Measurements from ENCODE around the gene NMT1. TPM values are rescaled to one million over a fixed set of nuclear protein-coding genes. Genes with fewer than 3 reads are reported as not detected.
A peak's percentile ranks its signal among the peaks of the same experiment; 100 is the strongest.

The NMT1 gene
- total and polyA plus RNA-seq, 2 of the 13 experiments (the other 11 are each of a cell fraction or from before 2014, with no cell fraction given), result 75.7 to 142 TPM

- no peak for TF ChIP-seq SNAPC4 (CRISPR knock-in tag; IDR thresholded peaks at IDR 0.05)
- 0 out of 2 replicates have a peak, but pooled peaks have one; percentile 62 for TF ChIP-seq HNRNPL (IDR thresholded peaks at IDR 0.05; ENCODE audit: low read depth, low read length)
- TF ChIP-seq, protein P1, sequence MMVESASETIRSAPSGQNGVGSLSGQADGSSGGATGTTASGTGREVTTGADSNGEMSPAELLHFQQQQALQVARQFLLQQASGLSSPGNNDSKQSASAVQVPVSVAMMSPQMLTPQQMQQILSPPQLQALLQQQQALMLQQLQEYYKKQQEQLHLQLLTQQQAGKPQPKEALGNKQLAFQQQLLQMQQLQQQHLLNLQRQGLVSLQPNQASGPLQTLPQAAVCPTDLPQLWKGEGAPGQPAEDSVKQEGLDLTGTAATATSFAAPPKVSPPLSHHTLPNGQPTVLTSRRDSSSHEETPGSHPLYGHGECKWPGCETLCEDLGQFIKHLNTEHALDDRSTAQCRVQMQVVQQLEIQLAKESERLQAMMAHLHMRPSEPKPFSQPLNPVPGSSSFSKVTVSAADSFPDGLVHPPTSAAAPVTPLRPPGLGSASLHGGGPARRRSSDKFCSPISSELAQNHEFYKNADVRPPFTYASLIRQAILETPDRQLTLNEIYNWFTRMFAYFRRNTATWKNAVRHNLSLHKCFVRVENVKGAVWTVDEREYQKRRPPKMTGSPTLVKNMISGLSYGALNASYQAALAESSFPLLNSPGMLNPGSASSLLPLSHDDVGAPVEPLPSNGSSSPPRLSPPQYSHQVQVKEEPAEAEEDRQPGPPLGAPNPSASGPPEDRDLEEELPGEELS (CRISPR knock-in tag; IDR thresholded peaks at IDR 0.05), result peak; percentile 30; the same call in 1 of the 2 replicates
- TF ChIP-seq ZNF770 (CRISPR knock-in tag; IDR thresholded peaks at IDR 0.05), result peak; percentile 100
- TF ChIP-seq, protein P2, sequence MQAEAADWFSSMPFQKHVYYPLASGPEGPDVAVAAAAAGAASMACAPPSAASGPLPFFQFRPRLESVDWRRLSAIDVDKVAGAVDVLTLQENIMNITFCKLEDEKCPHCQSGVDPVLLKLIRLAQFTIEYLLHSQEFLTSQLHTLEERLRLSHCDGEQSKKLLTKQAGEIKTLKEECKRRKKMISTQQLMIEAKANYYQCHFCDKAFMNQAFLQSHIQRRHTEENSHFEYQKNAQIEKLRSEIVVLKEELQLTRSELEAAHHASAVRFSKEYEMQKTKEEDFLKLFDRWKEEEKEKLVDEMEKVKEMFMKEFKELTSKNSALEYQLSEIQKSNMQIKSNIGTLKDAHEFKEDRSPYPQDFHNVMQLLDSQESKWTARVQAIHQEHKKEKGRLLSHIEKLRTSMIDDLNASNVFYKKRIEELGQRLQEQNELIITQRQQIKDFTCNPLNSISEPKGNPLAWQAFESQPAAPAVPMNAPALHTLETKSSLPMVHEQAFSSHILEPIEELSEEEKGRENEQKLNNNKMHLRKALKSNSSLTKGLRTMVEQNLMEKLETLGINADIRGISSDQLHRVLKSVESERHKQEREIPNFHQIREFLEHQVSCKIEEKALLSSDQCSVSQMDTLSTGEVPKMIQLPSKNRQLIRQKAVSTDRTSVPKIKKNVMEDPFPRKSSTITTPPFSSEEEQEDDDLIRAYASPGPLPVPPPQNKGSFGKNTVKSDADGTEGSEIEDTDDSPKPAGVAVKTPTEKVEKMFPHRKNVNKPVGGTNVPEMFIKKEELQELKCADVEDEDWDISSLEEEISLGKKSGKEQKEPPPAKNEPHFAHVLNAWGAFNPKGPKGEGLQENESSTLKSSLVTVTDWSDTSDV (CRISPR knock-in tag; IDR thresholded peaks at IDR 0.05), result 0 out of 2 replicates have a peak, but pooled peaks have one; percentile 47
- TF ChIP-seq, protein P3, sequence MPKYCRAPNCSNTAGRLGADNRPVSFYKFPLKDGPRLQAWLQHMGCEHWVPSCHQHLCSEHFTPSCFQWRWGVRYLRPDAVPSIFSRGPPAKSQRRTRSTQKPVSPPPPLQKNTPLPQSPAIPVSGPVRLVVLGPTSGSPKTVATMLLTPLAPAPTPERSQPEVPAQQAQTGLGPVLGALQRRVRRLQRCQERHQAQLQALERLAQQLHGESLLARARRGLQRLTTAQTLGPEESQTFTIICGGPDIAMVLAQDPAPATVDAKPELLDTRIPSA (CRISPR knock-in tag; IDR thresholded peaks at IDR 0.05; ENCODE audit: borderline replicate concordance), result no peak
- 0 out of 2 replicates have a peak, but pooled peaks have one; percentile 34 for TF ChIP-seq ZNF180 (CRISPR knock-in tag; IDR thresholded peaks at IDR 0.05; ENCODE audit: borderline replicate concordance, low read depth)
- no peak for TF ChIP-seq SMAD3 (CRISPR knock-in tag; IDR thresholded peaks at IDR 0.05)
- no peak for TF ChIP-seq SETDB1 (CRISPR knock-in tag; IDR thresholded peaks at IDR 0.05; ENCODE audit: borderline replicate concordance)
- TF ChIP-seq XRCC5 (optimal IDR thresholded peaks at IDR 0.05; ENCODE audit: low read length), result peak; percentile 75
- no peak for TF ChIP-seq ZNF251 (CRISPR knock-in tag; IDR thresholded peaks at IDR 0.05)
- peak; percentile 48; the same call in 1 of the 2 replicates for TF ChIP-seq NRL (CRISPR knock-in tag; IDR thresholded peaks at IDR 0.05; ENCODE audit: borderline replicate concordance)
These were observed 70.7 kb downstream of the NMT1 start (continued) for GRCh38 chr17:45131616-45132319.

All from HepG2 (cell line).